HG03175 (cell line): ENCODE data around the gene TTC12.

Experiments
- ATAC-seq: cut with Tn5 transposase; IDR thresholded peaks from one replicate; pipeline ENCODE4 v1.9.1; 2021; ENCODE audit warnings: mild to moderate bottlenecking, moderate library complexity; ENCODE audit not compliant: unreplicated experiment

Gene TTC12

DNA sequence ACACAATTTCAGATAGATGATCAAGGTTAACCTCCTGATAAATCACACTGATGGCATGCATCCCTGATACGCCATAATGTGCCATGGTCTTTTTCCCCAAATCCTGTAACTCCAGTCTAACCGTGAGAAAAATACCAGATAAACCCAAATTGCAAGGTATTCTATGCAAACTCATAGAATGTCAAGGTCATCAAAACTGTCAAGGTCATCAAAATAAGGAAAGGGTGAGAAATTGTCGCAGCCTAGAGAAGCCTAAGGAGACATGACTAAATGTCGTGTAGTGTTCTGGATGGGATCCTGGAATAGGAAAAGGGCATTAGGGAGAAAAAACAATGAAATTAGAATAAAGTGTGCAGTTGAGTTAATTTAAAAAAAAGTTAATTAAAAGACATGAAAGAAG, 4.7 kb downstream of the TTC12 start:
- ATAC-seq, result no peak

DNA sequence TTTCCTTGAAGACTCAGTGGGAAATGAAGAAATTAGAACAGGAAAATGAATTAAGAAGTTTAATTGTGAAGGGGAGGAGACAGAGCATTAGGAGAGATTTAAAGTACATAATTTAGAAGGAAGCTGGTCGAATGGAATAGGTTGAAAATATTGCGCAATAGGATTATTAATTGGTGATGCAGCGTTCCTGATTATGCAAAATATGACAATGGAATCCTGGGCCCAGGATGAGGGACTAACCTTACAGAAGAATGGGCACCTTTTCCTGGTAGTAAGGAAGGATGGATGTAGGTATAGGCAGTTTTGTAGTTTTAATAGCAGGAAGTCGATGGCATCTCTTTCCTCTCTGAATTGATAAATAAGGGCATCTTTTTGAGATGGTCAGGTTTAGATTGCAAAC, 7.8 kb downstream of the TTC12 start:
- no peak for ATAC-seq

DNA sequence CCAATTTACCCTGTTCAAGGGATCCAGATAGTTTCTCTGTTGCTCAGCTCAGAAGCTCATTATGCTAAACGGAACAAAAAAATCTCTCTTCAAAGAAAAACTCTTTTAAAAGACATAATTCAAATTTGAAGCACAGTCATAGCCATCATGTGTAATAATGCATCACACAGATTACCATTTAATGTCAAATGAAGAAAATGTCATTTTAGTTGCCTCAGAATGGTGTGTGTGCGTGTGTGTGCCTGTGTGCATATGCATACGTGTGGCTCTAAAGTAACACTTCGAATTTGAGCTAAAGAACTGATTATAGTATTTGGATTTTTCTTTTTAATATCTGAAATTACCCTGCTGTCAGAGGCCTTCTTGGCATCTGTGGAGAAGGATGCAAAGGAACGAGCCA, 9.9 kb downstream of the TTC12 start:
- ATAC-seq, result no peak

DNA sequence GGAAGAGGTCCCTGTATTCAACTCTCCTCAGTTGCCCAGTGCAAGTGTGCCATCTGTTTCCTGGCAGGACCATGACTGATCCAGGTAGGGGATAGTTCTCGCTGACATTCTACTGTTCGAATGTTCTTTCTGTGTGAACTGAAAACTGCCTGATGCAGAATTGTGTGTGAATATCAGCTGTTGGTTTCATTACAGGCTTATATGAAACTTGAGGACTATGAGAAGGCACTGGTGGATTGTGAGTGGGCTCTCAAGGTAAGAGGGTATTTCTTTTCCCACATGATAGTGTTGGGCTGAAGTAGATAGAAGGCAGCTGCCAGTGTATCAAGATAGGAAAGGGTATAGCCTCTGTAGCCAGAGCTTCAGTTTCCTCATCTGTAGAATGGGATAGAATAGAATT, 15.3 kb downstream of the TTC12 start:
- ATAC-seq, result no peak

DNA sequence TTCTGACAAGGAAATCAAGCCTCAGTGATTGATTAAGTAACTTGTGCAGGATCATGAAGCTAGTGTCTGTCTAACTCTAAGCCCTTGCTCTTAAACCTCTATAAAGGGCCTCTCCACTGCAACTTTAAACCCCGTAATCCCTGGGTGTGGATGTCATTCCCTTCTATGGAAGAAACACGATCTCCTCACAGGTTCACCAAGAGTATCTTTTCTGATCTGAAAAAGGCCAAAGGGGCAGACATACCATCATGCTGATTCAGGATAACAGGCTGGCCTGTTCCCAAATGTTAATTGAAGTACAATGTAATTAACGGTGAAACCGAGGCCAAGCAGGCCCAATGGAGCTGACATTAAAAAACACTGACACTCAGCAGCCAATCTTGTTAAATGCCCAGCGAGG, 17.1 kb downstream of the TTC12 start:
- no peak for ATAC-seq

DNA sequence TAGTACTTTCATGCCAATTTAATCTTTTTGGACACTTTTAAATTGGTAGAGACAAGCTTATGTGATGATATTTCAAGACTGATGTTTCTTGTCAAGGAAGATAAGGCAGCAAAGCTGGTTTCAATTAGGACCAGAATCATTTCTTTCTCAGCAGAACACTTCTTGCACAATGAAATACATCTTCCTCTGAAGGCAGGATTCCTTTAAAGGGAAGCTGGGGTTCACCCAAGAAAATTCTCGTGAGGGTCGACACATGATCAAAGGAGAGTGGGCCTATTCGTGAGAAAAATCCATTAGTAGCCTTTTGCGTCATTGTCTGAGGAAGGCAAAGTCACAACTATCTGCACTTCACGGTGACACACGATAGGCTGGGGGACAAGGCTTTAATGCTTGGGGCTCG, 17.6 kb downstream of the TTC12 start:
- no peak for ATAC-seq

DNA sequence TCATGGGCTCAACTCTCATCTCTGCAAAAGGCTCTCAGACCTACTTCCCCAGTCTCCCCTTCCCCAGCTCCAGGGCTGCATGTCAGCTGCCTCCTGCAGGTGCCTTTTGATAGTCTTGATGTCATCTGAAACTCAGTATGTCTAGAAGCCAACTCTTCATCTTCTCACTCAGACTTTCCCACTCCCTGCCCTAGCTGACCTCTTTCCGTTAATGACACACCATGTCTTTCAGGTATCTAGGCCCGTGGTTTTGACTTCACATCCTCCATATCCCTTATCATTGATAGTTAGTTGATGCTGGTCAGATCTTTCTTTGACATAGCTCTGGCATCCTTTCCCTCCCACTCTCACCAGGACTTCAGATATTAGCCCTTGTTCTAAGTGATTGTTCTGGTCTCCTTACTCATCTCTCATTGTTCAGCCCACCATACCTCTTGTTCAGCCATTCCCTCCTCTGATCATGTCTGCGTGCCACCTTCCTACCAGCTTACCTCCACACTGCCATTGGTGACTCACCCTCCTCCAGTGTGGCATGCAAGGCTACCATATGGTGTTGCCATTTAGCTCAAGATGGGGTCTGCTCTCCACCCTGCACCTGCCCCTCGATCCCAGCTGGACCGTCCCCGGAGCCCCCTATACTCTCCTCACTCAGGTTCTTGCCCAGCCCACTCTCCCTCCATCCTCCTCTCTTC, 18.4 kb downstream of the TTC12 start:
- ATAC-seq, result no peak

DNA sequence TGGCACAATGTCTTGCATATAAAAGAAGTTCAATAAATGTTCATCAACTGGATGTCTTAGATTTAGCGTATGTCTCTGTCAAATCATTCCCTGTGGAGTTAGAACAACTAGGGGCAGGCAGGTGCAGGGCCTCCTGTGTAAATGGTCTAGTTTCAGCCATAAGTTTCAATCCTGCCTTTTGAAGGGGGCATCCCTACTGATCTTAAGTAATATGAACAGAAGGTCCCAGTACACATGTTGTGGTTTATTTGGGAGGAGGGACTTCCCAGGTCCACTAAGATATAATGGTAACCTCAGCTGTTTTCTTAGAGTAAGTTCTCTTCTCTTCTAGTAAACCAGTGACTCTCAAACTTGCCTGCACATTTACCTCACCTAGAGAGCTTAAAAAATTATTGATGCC, 19.8 kb downstream of the TTC12 start:
- ATAC-seq, result no peak

DNA sequence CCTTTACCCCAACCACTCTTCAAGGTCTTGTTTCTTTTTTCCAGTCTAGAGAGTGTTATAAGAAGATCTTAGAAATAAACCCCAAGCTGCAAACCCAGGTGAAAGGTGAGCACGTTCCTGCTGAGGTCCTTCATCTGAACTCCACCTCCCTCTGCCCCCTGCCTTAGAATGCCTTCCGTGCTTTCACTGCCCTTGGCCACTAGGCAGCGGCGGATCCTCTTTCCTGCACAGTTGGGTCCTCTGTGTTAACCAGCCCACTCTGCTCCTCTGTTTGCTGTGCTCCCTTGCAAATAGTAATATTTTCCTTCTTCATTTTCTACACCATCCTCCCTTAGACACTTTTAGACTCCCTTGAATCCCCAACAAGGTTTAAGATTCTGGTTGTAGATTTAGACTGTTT, 24.3 kb downstream of the TTC12 start:
- no peak for ATAC-seq

DNA sequence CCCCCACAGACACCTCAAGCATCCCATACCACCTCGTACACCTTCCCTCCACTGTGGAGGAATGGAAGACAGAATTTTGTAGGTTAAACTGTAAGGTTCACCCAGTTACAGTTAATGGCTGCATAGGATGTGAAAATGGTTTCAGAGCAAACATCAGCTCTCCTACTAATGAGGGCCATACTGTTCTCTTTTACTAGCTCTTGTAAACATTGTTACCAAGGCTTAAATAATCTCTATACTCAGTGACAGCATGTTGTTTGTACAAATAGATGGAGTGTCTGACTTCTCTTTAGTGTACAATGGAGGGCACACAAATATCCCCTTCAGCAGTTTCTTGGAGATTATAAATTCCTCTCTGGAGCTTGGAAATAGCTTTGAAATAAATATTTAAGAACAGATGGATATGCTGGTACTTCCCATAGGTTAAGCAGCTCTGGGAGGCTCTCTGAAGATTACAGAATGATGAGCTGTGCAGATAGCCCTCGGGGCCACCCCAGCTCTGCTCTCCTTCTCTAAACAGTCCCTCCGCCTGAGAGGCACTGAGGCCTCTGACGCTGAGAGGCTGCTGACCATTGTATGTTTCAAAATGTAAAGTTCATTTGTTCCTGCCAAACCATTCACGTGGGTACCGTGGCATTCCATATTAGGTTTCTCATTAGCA, 25.7 kb downstream of the TTC12 start:
- ATAC-seq, result no peak

DNA sequence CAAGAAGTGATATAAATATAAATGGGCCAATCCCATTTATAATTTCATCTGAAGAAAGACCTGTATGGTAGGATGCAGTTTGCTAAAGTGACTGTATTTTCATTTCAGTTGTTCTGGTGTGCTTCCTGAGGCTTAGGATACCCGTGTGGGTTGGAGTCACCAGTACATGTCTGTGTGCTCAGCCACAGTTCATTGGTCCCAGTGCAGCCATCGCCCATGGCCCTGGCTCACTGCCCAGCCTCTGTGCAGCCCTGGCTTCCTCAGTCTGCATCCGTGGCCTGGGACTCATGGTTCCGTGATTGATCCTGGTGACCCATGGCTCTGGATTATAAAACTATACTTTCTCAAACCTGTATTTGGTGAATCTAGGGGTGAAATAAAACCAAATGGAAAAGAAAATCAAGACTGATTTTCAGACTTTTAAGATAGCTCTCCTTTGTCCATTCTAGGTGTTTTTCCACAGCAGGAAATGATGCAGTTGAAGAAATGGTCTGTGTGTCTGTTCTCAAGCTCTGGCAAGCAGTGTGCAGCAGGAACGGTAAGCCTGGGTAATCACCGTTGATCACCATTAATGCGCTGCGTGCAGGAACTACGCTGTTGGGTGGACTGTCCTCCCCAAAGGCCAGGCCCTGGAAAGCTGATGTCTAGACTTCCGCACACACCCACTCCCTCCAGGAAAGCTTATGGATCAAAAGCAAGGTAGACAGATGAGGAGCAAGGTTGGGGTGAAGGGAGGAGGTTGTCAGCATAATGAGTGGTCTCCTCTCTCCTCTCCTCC, 27.2 kb downstream of the TTC12 start:
- ATAC-seq, result no peak

DNA sequence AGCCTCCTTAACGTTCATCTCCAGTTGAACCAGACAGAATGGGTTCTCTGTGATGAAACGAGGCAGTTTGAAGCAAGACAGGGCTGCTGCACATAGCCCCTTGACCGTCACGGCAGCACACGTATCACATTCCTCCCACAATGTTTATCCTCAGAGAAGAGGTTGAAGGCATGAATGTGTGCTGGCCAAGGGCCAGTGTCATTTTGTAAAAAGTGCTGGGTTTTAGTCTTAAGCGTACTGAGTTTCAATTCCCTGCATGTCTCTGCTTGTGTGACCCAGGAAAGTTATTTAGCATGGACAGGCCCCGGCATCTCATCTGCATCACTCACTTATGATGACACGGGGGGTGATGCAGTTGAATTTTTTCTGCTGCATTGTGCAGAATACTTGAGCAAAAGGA, 31.6 kb downstream of the TTC12 start:
- no peak for ATAC-seq

DNA sequence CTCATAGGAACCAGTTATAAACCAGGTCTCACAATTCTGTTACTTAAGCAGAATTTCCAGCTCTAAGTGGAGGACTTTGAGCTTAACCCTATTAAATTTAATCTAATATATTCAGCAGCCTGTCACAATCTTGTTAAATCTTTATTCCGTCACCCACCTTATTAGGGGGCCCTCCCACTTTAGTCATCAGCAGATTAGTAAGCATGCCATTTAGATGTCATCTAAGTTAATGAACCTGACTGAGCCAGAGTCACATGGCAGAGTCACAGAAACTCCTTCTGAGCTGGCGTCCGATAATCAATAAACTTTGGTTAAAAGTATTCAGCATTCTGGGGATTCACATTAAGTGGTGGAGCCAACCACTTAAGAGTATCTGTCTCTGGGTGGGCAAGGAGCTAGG, 35.1 kb downstream of the TTC12 start:
- ATAC-seq, result no peak

DNA sequence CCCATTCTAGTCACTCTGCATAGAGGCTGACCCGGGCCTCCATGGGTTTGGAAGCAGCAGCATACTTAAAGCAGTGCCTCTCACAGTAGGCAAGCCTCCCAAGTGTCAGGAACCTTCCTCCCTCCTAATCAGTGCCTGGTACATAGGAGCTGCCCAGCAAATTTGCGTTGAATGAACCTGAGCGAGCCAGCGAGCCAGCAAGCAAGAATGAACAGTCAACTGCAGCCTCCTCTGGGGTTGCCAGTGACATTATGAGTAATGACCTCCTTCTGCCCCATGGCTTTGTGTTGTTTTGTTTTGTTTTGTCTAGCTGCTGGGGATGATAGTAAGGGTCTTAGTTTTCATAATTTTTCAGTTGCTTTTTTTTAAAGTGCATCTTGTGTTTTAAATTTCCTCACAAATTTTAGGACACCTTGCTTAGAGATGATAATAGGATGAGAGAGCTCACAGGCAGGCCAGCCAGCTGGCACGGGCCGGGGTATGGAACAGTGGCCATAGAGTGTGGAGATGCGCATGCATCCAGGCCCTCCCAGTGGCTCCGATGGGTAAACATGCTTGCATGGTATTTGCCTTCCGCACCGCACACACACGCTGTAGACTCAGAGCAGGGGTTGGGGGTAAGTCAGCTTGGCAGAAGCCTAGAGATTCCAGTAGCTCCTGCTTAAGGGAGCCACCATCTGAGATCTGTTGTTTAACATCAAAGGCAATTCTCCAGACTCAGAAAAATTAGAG, 36.1 kb downstream of the TTC12 start:
- no peak for ATAC-seq

DNA sequence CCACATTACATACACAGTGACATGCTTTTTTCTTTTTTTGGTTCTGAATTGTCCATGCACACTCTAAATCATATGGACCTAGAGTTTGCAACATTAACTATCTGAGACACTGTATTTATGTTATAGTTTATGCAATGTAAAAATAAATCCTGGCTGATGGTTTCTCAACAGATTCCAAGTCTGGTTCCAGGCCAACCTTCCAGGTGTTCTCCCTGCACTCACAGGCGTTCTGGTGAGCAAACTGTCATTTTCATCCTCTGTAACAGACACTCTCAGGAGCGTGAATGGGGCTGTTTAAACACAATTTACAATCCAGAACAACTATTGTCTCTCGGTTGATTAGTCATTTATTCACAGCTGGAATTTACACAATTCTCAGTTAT, 36.7 kb downstream of the TTC12 start:
- no peak for ATAC-seq

DNA sequence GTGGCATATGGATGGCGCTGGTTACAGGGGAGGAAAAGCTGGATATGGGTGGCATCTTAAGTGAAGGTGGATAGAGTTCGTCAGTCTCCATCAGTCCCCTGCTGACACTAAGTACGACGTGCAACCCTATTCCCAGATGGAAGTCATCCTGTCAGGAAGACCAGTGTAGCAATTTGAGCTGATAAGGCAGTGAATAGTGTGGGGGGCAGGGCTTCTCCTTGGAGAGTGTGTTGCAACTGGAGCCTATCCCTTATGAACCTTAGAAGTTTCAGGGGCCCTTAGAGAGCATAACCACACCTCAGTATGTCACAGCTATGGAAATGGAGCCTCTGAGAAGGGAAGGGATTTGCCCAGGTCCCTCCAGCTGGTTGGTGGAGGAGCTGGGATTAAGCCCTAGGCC, 37.1 kb downstream of the TTC12 start:
- ATAC-seq, result no peak

DNA sequence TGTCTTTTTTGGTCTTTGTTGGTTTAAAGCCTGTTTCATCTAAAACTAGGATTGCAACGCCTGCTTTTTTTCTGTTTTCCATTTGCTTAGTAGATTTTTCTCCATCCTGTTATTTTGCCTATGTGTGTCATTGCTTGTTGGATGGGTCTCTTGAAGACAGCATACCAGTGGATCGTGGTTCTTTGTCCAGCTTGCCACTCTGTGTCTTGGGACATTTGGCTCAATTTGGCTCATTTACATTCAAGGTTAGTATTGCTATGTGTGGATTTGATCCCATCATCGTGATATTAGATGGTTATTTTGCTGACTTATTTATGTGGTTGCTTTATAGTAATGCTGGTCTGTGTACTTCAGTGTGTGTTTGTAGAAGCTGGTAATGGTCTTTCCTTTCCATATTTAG, 41.8 kb downstream of the TTC12 start:
- ATAC-seq, result no peak

DNA sequence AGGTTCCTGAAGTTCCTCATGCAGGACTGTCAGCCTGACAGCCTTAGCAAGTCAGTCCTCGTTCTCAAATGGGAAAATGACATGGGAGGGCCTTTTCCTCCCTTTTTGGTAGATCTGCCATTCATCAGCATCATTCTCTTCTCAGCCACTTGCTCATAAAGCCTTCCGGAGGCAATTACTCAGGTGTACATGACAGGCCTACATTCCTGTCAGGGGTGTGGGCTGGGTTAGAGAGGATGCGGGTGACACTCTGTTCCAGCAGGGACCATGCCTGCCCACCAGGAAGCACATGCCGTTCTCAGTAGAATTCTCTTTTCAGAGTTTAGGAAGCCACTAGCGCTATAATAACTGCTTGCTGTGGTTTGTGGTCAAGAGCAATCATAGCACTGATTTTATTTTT, 49.0 kb downstream of the TTC12 start:
- no peak for ATAC-seq

DNA sequence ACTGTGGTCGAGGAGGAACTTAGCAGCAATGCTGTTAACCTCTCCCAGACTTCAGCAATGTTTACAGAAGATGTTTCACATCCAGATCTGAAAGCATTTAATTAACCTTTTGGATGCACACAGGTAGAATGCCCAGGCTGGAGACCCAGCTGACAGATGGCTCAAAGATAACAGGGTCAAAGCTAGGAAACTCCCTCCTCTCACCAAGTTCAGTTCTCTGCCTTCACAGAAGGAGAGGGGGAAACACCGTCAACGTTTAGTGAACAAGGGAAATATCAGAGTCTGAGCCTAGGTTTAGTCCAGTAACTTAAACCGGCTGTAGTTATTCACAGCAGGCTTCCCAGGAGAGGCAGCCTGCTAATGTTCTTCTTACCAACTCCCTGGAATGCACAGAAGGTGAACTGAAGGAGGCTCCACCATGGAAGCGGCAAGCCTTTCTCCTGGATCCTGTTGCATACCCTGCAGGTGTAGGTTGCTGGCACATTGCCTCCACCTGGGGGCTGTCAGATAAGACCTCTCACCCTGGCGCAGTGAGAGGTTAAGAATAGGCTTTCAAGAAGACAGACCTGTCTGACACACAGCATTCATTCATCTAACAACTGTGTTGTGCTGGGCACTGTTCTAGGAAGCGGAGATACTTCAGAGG, 49.7 kb downstream of the TTC12 start:
- ATAC-seq, result no peak

DNA sequence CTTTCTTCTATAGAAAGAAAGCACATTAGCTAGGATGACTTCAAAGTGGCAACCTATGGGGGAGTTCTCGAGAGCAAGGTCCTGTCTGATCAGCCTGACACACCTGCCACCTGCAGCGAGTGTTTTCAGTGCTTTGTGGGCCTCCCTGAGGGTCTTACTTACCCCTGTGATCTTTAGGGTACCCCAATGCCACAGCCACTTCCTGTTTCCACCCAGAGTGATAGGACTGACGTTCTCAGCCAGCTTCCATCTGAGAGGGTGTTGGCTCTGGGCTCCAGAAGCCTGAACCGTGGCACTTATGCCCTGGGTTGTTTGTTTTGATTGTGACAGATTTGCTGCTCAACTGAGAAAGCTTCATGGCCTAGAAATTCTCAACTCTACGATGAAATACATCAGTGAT, 51.5 kb downstream of the TTC12 start:
- no peak for ATAC-seq

DNA sequence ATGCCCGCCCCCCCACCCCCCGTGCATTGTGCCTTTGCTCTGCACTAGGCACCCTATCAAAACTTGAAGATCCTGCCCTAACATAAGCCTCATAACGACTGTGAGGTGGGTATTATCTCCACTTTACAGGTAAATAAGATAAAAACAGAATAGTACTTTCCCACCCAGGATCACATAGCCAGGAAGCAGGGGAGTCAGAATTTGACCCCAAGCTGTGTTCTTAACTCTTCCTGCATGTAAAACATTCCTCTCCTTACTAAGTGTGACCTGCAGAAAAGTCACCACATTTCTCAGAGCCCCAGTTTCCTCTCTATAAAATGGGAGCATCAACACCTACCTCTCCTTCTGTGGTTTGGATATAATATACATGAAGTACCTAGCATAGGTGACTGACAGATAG, 55.0 kb downstream of the TTC12 start:
- no peak for ATAC-seq
